ENCODE results near the gene WDR86.
A peak's percentile ranks its signal among the peaks of the same experiment; 100 is the strongest.

WDR86 gene

DNA sequence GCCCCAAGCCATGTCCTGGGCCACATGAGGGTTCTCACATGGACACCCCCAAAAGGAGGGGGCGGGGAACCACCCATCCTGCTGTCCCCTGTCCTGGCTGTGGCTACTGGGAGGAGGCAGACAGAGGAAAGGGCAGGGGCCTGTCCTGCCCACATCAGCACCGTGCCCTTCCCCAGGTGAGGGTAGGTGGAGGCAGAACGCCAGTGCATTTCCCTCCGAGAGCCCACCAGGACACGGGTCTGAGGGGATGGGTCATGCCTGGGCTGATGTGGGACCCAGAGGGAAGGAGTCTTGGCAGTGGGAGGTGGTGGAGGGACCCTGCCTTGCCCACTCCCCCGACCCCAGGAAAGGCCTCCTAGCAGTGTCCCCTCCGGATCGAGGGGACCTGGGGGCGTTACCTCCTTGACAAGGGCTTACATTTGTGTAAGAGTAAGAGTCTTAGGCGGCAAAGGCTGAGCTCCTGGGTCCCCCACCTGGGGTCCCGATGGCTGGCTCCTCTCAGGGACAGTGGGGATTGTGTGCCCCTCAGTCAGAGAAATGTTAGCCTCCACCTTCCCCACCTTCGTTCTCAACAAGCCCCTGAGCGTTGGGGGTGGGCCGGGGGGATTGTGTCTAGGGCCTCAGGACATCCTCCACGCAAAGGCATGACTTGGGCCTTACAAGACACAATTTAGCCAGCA is 24.0 kb upstream of the WDR86 start:
- Histone ChIP-seq H3K36me3 (ENCODE audit: insufficient read depth, low read length) (no peaks in the 10 kb centered on the region), H3K79me2 (ENCODE audit: insufficient read depth, low read length) (no peaks in the 10 kb centered on the region), H3K4me3 (ENCODE audit: low read length, poor library complexity, severe bottlenecking) (no peak overlapping the region), H3K9me3 (ENCODE audit: insufficient read depth, low read depth, low read length) (no peaks in the 10 kb centered on the region), H3K4me1 (ENCODE audit: insufficient read depth, low read length, poor library complexity, severe bottlenecking) (peaks cover 26% of the 10 kb centered on the region), H4K20me1 (ENCODE audit: insufficient read depth, low read length, poor library complexity, severe bottlenecking) (no peaks in the 10 kb centered on the region), H3F3A (ENCODE audit: low read depth) (no peaks in the 10 kb centered on the region), H3K9me2 (replicated peaks; ENCODE audit: low read depth, low read length) (no peaks in the 10 kb centered on the region), H3K27me3 (ENCODE audit: insufficient read depth, low read length, poor library complexity, severe bottlenecking) (no peaks in the 10 kb centered on the region), H3K4me2 (ENCODE audit: low read depth, low read length, poor library complexity, severe bottlenecking) (no peak overlapping the region), H3K9ac (ENCODE audit: low read depth, low read length, poor library complexity, severe bottlenecking) (no peak overlapping the region), H2AFZ (ENCODE audit: low read length) (no peak overlapping the region)
- TF ChIP-seq, protein P1, sequence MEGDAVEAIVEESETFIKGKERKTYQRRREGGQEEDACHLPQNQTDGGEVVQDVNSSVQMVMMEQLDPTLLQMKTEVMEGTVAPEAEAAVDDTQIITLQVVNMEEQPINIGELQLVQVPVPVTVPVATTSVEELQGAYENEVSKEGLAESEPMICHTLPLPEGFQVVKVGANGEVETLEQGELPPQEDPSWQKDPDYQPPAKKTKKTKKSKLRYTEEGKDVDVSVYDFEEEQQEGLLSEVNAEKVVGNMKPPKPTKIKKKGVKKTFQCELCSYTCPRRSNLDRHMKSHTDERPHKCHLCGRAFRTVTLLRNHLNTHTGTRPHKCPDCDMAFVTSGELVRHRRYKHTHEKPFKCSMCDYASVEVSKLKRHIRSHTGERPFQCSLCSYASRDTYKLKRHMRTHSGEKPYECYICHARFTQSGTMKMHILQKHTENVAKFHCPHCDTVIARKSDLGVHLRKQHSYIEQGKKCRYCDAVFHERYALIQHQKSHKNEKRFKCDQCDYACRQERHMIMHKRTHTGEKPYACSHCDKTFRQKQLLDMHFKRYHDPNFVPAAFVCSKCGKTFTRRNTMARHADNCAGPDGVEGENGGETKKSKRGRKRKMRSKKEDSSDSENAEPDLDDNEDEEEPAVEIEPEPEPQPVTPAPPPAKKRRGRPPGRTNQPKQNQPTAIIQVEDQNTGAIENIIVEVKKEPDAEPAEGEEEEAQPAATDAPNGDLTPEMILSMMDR (conservative IDR thresholded peaks at IDR 0.05; ENCODE audit: low read length), result no peak

DNA sequence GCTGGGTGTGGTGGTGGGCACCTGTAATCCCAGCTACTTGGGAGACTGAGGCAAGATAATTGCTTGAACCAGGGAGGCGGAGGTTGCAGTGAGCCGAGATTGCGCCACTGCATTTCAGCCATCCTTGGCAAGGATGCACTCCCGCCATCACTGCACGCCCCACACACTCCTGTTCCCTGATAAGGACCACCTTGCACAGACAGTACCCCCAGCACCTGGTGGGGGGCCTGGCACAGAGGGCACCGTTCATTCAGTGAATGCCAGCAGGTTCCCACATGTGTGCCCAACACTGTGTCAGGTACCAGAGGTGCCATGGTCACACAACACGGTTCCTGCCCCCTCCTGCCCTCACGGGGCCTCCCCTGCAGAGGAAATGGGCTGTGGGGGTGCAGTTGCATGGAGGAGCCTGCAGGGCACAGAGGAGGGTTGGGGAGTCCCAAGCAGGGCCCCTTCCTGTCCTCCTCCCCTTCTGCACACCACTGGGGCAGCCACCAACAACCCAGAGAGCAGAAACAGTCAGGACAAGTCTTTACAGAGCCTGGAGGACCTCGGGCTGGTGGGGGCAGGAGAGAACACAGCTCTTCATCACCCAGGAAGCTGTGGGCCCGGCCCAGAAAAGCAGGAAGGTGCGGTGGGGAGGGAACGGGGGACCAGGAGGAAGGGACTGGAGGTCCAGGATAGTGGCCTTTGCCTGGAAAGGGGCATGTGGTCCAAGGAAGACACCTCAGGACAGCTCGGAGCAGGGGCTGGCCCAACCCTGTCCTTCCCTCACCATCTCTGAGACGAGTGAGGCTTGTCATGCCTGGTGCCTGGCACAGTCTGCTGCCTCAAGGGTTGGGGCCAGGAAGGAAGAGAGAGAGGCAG is 23.1 kb upstream of the WDR86 start:
- H3K27me3 ChIP-seq (ENCODE audit: insufficient read depth, low read length, poor library complexity, severe bottlenecking), result no peaks in the 10 kb centered on the region

GRCh38 chr7:151431768-151432311 is 22.0 kb upstream of the WDR86 start:
- Histone ChIP-seq H3K4me2 (ENCODE audit: low read depth, low read length, poor library complexity, severe bottlenecking) (no peak overlapping the region), H3K79me2 (ENCODE audit: insufficient read depth, low read length) (no peaks in the 10 kb centered on the region), H3K27me3 (ENCODE audit: insufficient read depth, low read length, poor library complexity, severe bottlenecking) (no peaks in the 10 kb centered on the region), H3K9me3 (ENCODE audit: insufficient read depth, low read depth, low read length) (no peaks in the 10 kb centered on the region), H3K4me3 (ENCODE audit: low read length, poor library complexity, severe bottlenecking) (no peak overlapping the region), H2AFZ (ENCODE audit: low read length) (no peak overlapping the region), H3K9ac (ENCODE audit: low read depth, low read length, poor library complexity, severe bottlenecking) (no peak overlapping the region), H3K9me2 (replicated peaks; ENCODE audit: low read depth, low read length) (no peaks in the 10 kb centered on the region), H3K4me1 (ENCODE audit: insufficient read depth, low read length, poor library complexity, severe bottlenecking) (peaks cover 35% of the 10 kb centered on the region), H4K20me1 (ENCODE audit: insufficient read depth, low read length, poor library complexity, severe bottlenecking) (no peaks in the 10 kb centered on the region), H3K36me3 (ENCODE audit: insufficient read depth, low read length) (no peaks in the 10 kb centered on the region), H3F3A (ENCODE audit: low read depth) (no peaks in the 10 kb centered on the region)
- TF ChIP-seq, protein P1 (conservative IDR thresholded peaks at IDR 0.05; ENCODE audit: low read length), result no peak
- no peak for TF ChIP-seq EZH2phosphoT487 (IDR thresholded peaks at IDR 0.05; ENCODE audit: borderline replicate concordance)

More for the DNA sequence above, 23.1 kb upstream of the WDR86 start:
- Histone ChIP-seq H3K9me3 (ENCODE audit: insufficient read depth, low read depth, low read length) (no peaks in the 10 kb centered on the region), H3K9me2 (replicated peaks; ENCODE audit: low read depth, low read length) (no peaks in the 10 kb centered on the region), H3K79me2 (ENCODE audit: insufficient read depth, low read length) (no peaks in the 10 kb centered on the region), H3K4me2 (ENCODE audit: low read depth, low read length, poor library complexity, severe bottlenecking) (peak overlapping the region; percentile 57), H3K4me1 (ENCODE audit: insufficient read depth, low read length, poor library complexity, severe bottlenecking) (peaks cover 35% of the 10 kb centered on the region), H2AFZ (ENCODE audit: low read length) (peak overlapping the region; percentile 64), H3K36me3 (ENCODE audit: insufficient read depth, low read length) (no peaks in the 10 kb centered on the region), H3F3A (ENCODE audit: low read depth) (no peaks in the 10 kb centered on the region), H4K20me1 (ENCODE audit: insufficient read depth, low read length, poor library complexity, severe bottlenecking) (no peaks in the 10 kb centered on the region), H3K9ac (ENCODE audit: low read depth, low read length, poor library complexity, severe bottlenecking) (no peak overlapping the region), H3K4me3 (ENCODE audit: low read length, poor library complexity, severe bottlenecking) (peak overlapping the region; percentile 20)
- no peak for TF ChIP-seq EZH2phosphoT487 (IDR thresholded peaks at IDR 0.05; ENCODE audit: borderline replicate concordance)
- TF ChIP-seq, protein P1 (conservative IDR thresholded peaks at IDR 0.05; ENCODE audit: low read length), result peak; percentile 53
